ENCODE data around the gene HUNK. TPM values are rescaled to one million over a fixed set of nuclear protein-coding genes. Genes with fewer than 3 reads are reported as not detected.

Gene HUNK
- polyA plus RNA-seq, 1 donor (not counting 4 experiments of a cell fraction or from before 2014, with no cell fraction given), result 0.03 TPM

DNA sequence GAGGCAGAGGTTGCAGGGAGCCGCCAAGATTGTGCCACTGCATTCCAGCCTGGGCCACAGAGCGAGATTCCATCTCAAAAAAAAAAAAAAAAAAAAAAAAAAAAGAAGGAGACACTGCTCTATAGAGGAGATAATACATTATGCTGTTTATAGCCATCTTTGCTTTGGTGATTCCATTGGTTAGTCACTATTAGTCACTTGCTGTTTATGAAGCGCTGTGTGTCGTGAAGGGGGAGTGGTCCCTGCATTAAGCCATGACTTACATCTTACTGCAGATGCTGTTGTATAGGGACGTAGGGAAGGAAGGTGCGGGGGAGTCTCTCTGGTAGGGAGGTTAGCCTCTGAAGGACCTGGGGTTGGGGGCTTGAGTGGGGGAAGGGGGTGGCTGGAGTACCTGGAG lies 48.3 kb downstream of the HUNK start:
- Histone ChIP-seq H2AFZ (ENCODE audit: control insufficient read depth, low read length) (no peak overlapping the region), H3K9ac (ENCODE audit: control insufficient read depth, extremely low read depth, insufficient read depth, low read length) (no peak overlapping the region), H3K4me3 (ENCODE audit: control insufficient read depth in 2 of 3, extremely low read depth in 1 of 3, insufficient read depth in 2 of 3, low read depth in 1 of 3, low read length in 3 of 3) (no peak overlapping the region), H3K36me3 (ENCODE audit: control insufficient read depth in 2 of 2, extremely low read depth in 1 of 2, insufficient read depth in 2 of 2, low read length in 2 of 2) (no peaks in the 10 kb centered on the region), H3K4me1 (ENCODE audit: control insufficient read depth, extremely low read depth, insufficient read depth, low read length) (no peaks in the 10 kb centered on the region), H3K9me1 (ENCODE audit: control insufficient read depth, extremely low read depth, insufficient read depth, low read length) (no peaks in the 10 kb centered on the region), H3K9me3 (ENCODE audit: control insufficient read depth, low read depth, low read length) (no peaks in the 10 kb centered on the region), H3K27me3 (ENCODE audit: control insufficient read depth, extremely low read depth, insufficient read depth, low read length) (no peaks in the 10 kb centered on the region), H3K79me2 (ENCODE audit: control insufficient read depth, insufficient read depth, low read length) (no peaks in the 10 kb centered on the region), H3K27ac (ENCODE audit: control insufficient read depth, insufficient read depth, low read length) (no peak overlapping the region), H3K4me2 (ENCODE audit: control insufficient read depth, extremely low read depth, insufficient read depth, low read depth, low read length) (no peak overlapping the region), H4K20me1 (ENCODE audit: control insufficient read depth, extremely low read depth, insufficient read depth, low read length) (no peaks in the 10 kb centered on the region)
- dilution Hi-C loops (cut with MboI; ENCODE audit: extremely low pct_ligation_motif_present, low sequenced_read_pairs), result no loop called here
- FAIRE-seq (no peak), DNase-seq (ENCODE audit: low read depth, low spot score) (no peak)
- no peak for TF ChIP-seq EZH2 (IDR thresholded peaks at IDR 0.05; ENCODE audit: low read length)
- TF ChIP-seq, protein P1, sequence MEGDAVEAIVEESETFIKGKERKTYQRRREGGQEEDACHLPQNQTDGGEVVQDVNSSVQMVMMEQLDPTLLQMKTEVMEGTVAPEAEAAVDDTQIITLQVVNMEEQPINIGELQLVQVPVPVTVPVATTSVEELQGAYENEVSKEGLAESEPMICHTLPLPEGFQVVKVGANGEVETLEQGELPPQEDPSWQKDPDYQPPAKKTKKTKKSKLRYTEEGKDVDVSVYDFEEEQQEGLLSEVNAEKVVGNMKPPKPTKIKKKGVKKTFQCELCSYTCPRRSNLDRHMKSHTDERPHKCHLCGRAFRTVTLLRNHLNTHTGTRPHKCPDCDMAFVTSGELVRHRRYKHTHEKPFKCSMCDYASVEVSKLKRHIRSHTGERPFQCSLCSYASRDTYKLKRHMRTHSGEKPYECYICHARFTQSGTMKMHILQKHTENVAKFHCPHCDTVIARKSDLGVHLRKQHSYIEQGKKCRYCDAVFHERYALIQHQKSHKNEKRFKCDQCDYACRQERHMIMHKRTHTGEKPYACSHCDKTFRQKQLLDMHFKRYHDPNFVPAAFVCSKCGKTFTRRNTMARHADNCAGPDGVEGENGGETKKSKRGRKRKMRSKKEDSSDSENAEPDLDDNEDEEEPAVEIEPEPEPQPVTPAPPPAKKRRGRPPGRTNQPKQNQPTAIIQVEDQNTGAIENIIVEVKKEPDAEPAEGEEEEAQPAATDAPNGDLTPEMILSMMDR (optimal IDR thresholded peaks at IDR 0.05 in 1 of 3, IDR thresholded peaks at IDR 0.05 in 1 of 3, conservative IDR thresholded peaks at IDR 0.05 in 1 of 3; ENCODE audit: extremely low read depth in 1 of 3, insufficient read depth in 2 of 3, low read length in 3 of 3), result no peak

DNA sequence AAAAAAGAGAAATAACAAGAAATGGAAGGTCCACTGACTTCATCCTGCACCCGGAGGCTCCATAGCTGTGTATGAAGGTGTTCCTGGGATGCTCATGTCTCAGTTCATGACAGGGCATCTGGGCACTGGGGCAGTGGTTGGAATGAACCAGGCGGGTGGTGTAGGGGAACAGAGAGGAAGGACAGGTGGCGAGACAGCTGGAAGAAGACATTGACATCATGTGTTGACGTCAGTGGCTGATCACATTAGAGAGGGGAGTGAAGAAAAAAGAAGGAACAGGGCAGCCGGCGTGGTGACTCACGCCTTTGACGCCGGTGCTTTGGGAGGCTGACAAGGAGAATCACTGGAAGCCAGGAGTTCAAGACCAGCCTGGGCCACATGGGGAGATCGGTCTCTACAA lies 50.1 kb downstream of the HUNK start:
- H3K4me3 ChIP-seq (ENCODE audit: control insufficient read depth in 2 of 3, extremely low read depth in 1 of 3, insufficient read depth in 2 of 3, low read depth in 1 of 3, low read length in 3 of 3), result no peak overlapping the region
- H3K9me1 ChIP-seq (ENCODE audit: control insufficient read depth, extremely low read depth, insufficient read depth, low read length), result no peaks in the 10 kb centered on the region
- H3K79me2 ChIP-seq (ENCODE audit: control insufficient read depth, insufficient read depth, low read length), result no peaks in the 10 kb centered on the region
- no peak for TF ChIP-seq EZH2 (IDR thresholded peaks at IDR 0.05; ENCODE audit: low read length)
- TF ChIP-seq, protein P1 (optimal IDR thresholded peaks at IDR 0.05 in 1 of 3, IDR thresholded peaks at IDR 0.05 in 1 of 3, conservative IDR thresholded peaks at IDR 0.05 in 1 of 3; ENCODE audit: extremely low read depth in 1 of 3, insufficient read depth in 2 of 3, low read length in 3 of 3), result no peak
- no peaks in the 10 kb centered on the region for H3K36me3 ChIP-seq (ENCODE audit: control insufficient read depth in 2 of 2, extremely low read depth in 1 of 2, insufficient read depth in 2 of 2, low read length in 2 of 2)
- H3K27me3 ChIP-seq (ENCODE audit: control insufficient read depth, extremely low read depth, insufficient read depth, low read length), result no peaks in the 10 kb centered on the region
- dilution Hi-C loops (cut with MboI; ENCODE audit: extremely low pct_ligation_motif_present, low sequenced_read_pairs), result no loop called here
- H3K4me2 ChIP-seq (ENCODE audit: control insufficient read depth, extremely low read depth, insufficient read depth, low read depth, low read length), result no peak overlapping the region
- no peak overlapping the region for H3K9ac ChIP-seq (ENCODE audit: control insufficient read depth, extremely low read depth, insufficient read depth, low read length)
- H3K4me1 ChIP-seq (ENCODE audit: control insufficient read depth, extremely low read depth, insufficient read depth, low read length), result no peaks in the 10 kb centered on the region
- no peak overlapping the region for H2AFZ ChIP-seq (ENCODE audit: control insufficient read depth, low read length)
- no peaks in the 10 kb centered on the region for H4K20me1 ChIP-seq (ENCODE audit: control insufficient read depth, extremely low read depth, insufficient read depth, low read length)
- H3K9me3 ChIP-seq (ENCODE audit: control insufficient read depth, low read depth, low read length), result no peaks in the 10 kb centered on the region
- DNase-seq (ENCODE audit: low read depth, low spot score) (no peak), FAIRE-seq (no peak)
- H3K27ac ChIP-seq (ENCODE audit: control insufficient read depth, insufficient read depth, low read length), result no peak overlapping the region
